Fibroblast of villous mesenchyme (primary cell): ENCODE results near the gene TBCC. TPM values are rescaled to one million over a fixed set of nuclear protein-coding genes. Genes with fewer than 3 reads are reported as not detected.

Source experiments
- DNase-seq: peaks from one replicate; pipeline ENCODE4 v3.0.0-alpha.2; 2010; ENCODE audit warnings: low read depth
- H3K4me3 ChIP-seq: 2 replicates; pipeline ENCODE4 v1.5.1; 2011; ENCODE audit warnings: low read depth, mild to moderate bottlenecking, low read length
- total RNA-seq: library from RNA; depleted of rRNA; stranded (reverse); fragments of >200 nt; gene quantifications from 2 replicates; pipeline ENCODE4 v1.2.3, GENCODE V29; 2012
- TF ChIP-seq, protein P1 (sequence below): IDR thresholded peaks from 2 replicates; pipeline ENCODE4 v1.5.1; 2012; ENCODE audit warnings: low read depth, mild to moderate bottlenecking, low read length; ENCODE audit not compliant: insufficient read depth

TBCC gene
- total RNA-seq, 1 donor, result 42.3 TPM

DNA sequence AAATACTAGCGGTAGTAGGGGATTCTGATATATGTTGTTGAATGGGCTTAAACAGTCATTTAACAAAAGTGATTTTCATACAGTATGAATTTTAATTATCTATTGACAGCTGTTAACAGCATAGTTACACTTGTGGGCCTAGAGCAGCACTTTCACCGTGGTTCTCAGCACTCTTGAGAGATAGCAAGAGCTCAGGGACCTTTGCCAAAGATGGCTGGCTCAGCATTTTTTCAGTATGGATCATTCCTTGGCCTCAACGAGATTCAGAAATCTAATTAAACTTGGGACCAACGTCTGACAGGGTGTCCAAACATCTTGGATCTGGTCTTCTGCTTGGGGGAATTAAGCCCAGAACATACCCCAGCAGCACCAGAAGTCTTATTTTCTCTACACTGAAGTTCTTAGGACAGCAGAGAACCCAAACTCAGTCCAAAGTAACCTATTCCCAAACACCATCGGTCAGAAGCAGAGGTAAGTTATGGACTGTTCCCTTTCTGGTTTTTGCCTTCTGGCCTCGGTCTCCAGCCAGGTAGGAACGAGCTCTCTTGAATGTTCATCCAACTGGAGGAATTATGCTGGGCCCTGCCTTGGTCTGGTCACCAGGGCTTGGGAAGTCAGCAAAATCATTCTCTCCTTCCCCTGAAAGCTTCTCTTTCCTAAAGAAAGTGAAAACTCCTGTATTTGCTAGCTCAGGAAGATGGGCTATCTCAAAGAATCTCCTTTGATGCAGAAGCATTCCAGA is 49.2 kb downstream of the TBCC start:
- TF ChIP-seq, protein P1, sequence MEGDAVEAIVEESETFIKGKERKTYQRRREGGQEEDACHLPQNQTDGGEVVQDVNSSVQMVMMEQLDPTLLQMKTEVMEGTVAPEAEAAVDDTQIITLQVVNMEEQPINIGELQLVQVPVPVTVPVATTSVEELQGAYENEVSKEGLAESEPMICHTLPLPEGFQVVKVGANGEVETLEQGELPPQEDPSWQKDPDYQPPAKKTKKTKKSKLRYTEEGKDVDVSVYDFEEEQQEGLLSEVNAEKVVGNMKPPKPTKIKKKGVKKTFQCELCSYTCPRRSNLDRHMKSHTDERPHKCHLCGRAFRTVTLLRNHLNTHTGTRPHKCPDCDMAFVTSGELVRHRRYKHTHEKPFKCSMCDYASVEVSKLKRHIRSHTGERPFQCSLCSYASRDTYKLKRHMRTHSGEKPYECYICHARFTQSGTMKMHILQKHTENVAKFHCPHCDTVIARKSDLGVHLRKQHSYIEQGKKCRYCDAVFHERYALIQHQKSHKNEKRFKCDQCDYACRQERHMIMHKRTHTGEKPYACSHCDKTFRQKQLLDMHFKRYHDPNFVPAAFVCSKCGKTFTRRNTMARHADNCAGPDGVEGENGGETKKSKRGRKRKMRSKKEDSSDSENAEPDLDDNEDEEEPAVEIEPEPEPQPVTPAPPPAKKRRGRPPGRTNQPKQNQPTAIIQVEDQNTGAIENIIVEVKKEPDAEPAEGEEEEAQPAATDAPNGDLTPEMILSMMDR, result no peak
- peak; percentile 30 for DNase-seq
- H3K4me3 ChIP-seq, result no peak overlapping the region

DNA sequence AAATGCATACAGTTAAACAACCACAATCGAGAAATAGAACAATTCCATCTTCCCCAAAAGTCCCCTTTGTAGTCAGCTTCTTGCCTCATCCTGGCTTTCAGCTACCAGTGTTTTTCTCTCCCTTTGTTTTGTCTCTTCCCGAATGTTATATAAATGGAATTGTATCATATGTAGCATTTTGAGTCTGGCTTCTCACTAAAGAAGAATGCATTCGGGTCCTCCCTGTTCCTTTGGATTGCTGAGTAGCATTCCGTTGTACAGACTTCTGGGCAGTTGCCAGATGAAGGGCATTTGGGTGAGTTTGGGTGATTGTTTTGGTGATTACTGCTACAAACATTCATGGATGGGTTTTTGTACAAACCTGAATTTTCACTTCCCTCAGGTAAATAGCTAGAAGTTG is 51.3 kb downstream of the TBCC start:
- DNase-seq, result peak; percentile 30
- no peak overlapping the region for H3K4me3 ChIP-seq
- TF ChIP-seq, protein P1, result no peak

Other genes starting within 250 kb of the TBCC start
- 18.4 and 30.7 TPM in 2 replicates for gene UBR2, start 182.1 kb downstream of the TBCC start, total RNA-seq
- 2.6 and 5.2 TPM in 2 replicates for gene PRPH2, start 23.5 kb downstream of the TBCC start, total RNA-seq
- gene BICRAL, start 35.9 kb upstream of the TBCC start, total RNA-seq, result 4.5 and 5.6 TPM in 2 replicates
- 117 and 157 TPM in 2 replicates for gene RPL7L1, start 133.5 kb upstream of the TBCC start, total RNA-seq
- gene PTCRA, start 169.9 kb upstream of the TBCC start, total RNA-seq, result not detected in 2 replicates
- gene CNPY3, start 183.4 kb upstream of the TBCC start, total RNA-seq, result 26.7 and 36.7 TPM in 2 replicates
- 0.32 TPM in 1 of 2 replicates, not detected in the other for gene GNMT, start 214.7 kb upstream of the TBCC start, total RNA-seq
- 26.4 and 41.0 TPM in 2 replicates for gene PEX6, start 233.1 kb upstream of the TBCC start, total RNA-seq
- 34.8 and 47.5 TPM in 2 replicates for gene PPP2R5D, start 238.5 kb upstream of the TBCC start, total RNA-seq